Measurements from ENCODE around the gene ADCY5. TPM values are rescaled to one million over a fixed set of nuclear protein-coding genes. Genes with fewer than 3 reads are reported as not detected.

ADCY5 gene
- total RNA-seq, 2 experiments from 2014 or later, result not detected

DNA sequence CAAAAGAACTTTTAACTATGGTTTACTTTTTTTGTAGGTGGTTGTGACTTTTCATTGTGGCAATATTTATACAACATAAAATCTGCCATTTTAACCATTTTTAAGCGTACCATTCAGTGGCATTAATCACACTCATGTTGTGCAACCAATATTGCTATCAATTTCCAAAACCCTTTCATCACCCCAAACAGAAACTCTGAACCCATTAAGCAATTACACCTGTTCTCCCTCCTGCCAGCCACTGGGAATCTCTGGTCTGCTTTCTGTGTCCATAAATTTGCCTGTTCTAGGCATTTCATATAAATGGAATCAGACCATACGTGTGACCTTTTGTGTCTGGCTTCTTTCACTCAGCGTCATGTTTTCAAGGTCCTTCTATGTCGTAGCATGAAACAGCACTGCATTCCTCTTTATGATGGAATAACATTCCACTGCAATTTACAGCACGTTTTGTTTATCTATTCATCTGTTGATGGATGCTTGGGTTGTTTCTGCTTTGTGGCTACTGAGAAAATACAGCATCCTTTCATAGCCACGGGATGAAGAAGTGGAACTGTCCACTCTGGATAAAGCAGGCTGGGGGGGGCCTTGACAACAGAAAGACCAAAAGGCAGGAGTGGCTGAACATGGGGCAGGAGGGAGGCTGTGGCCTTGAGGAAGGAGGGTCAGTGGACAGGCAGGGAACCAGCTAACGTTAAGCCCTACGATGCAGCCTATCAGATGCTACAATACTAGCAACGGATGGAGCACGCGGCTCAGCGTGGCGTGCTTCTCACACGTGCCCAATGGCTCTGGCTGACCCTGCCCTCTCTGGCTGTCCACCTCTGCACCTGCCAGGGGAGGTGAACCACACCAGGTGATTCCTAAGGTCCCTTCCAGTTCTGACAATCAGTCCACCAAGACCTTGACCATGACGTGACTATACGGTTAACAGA is 136.3 kb downstream of the ADCY5 start:
- Mint-ChIP-seq H3K4me3 (no peak overlapping the region), H3K9me3 (ENCODE audit: low read depth) (no peaks in the 10 kb centered on the region), H3K36me3 (no peaks in the 10 kb centered on the region), H3K4me1 (no peaks in the 10 kb centered on the region), H3K27me3 (peaks cover 25% of the 10 kb centered on the region), H3K27ac (no peak overlapping the region)
- CTCF ChIA-PET, result no interaction called here
- DNase-seq, result no peak
- no peak for ATAC-seq

DNA sequence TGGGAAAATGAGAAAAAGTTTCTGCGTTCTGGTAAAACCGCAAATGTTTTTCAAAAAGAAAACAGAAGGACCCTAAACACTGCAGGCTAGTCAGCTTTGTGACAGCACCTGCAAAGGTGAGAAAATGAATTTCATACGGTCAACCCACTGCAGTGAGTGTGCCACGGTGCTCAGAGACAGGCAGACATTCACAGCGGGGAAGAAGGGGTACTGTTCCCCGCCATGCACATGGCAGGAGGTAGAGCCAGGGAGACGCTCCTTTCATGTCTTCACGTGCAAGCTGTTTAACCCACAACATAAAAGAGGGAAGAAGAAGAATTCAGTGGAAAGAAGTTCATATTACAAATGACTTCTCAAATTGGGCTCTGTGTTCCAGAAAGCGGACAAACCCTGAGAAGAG is 137.7 kb downstream of the ADCY5 start:
- H3K27ac Mint-ChIP-seq, result no peak overlapping the region
- DNase-seq, result no peak
- H3K36me3 Mint-ChIP-seq, result no peaks in the 10 kb centered on the region
- CTCF ChIA-PET, result no interaction called here
- H3K9me3 Mint-ChIP-seq (ENCODE audit: low read depth), result no peaks in the 10 kb centered on the region
- no peaks in the 10 kb centered on the region for H3K4me1 Mint-ChIP-seq
- ATAC-seq, result no peak
- H3K4me3 Mint-ChIP-seq, result no peak overlapping the region
- peaks cover 24% of the 10 kb centered on the region for H3K27me3 Mint-ChIP-seq

DNA sequence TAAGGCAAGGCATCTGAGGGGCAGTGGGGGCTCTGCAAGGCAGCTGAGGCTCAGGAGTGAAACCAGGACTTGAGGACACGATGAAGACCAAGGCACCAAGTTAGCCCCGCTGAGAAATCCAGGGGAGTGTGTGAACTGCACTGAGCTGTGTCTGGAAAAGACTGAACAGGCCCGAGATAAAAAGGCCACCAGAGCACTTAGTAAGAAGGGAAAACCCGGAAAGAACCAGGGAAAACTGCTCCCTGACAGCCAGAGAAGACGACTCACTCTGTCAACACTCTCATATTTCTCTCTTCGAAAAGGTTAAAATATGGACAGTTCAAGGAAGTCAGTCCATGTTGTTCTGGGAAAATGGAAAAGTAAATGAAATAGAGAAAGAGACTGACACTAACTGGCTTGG is 138.1 kb downstream of the ADCY5 start:
- ATAC-seq (no peak), DNase-seq (no peak)
- Mint-ChIP-seq H3K36me3 (no peaks in the 10 kb centered on the region), H3K27ac (no peak overlapping the region), H3K4me3 (no peak overlapping the region), H3K4me1 (no peaks in the 10 kb centered on the region), H3K9me3 (ENCODE audit: low read depth) (no peaks in the 10 kb centered on the region), H3K27me3 (peaks cover 20% of the 10 kb centered on the region)
- CTCF ChIA-PET, result no interaction called here

DNA sequence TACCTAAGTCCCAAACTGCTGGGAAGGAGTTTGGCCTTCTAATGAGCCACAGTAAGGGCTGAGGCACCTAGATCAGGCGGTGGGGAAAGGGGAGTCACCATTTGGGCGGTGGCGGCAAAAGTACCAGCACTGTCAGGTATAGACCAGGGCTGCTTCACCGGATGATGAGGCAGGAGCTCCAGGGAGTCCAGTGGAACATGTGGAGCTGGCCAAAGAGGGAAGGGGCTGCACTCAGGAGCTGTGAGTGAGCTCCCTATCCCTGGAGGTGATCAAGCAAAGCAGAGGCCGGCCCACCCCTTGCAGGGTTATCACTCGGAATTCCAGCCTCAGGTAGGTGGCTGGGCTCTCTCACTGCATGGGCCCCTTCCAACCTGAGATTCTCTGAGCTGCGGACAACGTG is 138.7 kb downstream of the ADCY5 start:
- CTCF ChIA-PET, result no interaction called here
- no peak overlapping the region for H3K4me3 Mint-ChIP-seq
- no peaks in the 10 kb centered on the region for H3K4me1 Mint-ChIP-seq
- no peaks in the 10 kb centered on the region for H3K9me3 Mint-ChIP-seq (ENCODE audit: low read depth)
- H3K27me3 Mint-ChIP-seq, result peaks cover 20% of the 10 kb centered on the region
- no peak overlapping the region for H3K27ac Mint-ChIP-seq
- ATAC-seq (no peak), DNase-seq (no peak)
- no peaks in the 10 kb centered on the region for H3K36me3 Mint-ChIP-seq

DNA sequence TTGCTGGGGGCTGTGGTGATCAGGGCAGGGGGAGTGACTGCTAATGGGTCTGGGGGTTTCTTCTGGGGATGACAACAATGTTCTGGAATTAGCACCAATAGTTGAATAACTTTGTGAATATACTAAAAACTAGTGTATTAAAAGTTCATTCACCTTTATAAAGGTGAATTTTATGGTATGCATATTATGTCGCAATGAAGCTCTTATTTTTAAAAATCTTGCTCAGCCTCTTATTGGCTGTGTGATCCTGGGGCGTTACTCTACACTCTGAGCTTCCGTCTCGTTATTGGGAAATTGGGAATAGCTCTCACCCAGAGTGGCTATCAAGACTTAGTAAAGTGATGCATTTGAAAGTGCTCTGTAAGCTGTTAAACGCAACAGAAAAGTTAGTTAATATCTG is 141.8 kb downstream of the ADCY5 start:
- no peaks in the 10 kb centered on the region for H3K36me3 Mint-ChIP-seq
- DNase-seq (no peak), ATAC-seq (no peak)
- no peak overlapping the region for H3K27ac Mint-ChIP-seq
- no peaks in the 10 kb centered on the region for H3K4me1 Mint-ChIP-seq
- no peak overlapping the region for H3K4me3 Mint-ChIP-seq
- H3K9me3 Mint-ChIP-seq (ENCODE audit: low read depth), result no peaks in the 10 kb centered on the region
- CTCF ChIA-PET, result interaction anchor here (0.7 to 1.2 kb wide), 2 partner anchors 11 to 13 kb away, joined by 3 read pairs; no protein-coding TSS in a partner anchor
- peaks cover 11% of the 10 kb centered on the region for H3K27me3 Mint-ChIP-seq

DNA sequence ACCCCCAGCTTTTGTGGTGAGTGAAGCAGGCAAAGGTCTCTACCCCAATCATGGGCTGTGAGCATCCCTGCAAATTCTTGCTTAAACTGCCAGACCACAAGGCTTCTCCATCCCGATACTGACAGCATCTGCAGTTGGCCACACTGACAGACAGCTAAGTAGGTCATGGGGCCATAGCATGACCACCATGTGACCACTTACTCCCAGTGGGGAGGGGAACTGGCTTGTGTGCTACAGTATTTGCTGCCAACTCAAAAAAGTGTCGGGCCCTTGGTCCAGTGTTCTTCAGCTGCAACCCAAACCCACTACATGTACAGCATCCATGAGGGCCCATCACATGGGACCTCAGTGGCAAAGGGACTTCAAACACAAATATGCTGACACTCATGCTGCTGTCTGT is 143.7 kb downstream of the ADCY5 start:
- Mint-ChIP-seq H3K4me1 (no peaks in the 10 kb centered on the region), H3K27ac (no peak overlapping the region), H3K9me3 (ENCODE audit: low read depth) (no peaks in the 10 kb centered on the region), H3K36me3 (no peaks in the 10 kb centered on the region), H3K4me3 (no peak overlapping the region), H3K27me3 (peaks cover 11% of the 10 kb centered on the region)
- CTCF ChIA-PET, result no interaction called here
- ATAC-seq (no peak), DNase-seq (no peak)

DNA sequence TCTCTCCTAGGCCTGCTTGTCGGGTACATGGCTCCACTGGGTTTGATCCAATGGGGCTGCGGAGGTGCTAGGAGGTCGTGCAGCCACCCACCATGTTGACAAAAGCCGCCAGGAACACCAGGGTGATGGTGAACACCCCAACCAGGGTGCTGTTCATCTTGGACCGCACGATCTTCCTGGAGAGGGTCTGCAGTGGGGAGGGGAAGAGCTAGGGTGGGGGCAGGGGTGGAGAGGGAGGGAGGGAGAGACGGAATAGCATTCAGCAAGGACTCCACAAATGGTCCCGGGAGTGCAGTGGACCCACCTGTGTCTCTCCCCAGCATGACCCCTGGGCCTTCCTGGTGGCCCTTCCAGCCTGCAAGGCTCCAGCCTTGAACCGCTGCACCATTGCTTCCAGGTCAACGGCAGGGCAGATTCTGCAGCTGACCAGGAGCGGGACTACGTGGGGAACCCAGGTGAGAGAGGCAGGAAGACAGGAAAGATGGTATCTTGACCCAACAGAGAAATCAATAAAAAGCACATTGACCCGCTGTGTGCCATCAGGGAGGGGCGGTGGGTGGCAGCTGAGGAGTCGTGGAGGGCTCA is 144.8 kb downstream of the ADCY5 start:
- Mint-ChIP-seq H3K36me3 (no peaks in the 10 kb centered on the region), H3K4me3 (no peak overlapping the region), H3K9me3 (ENCODE audit: low read depth) (no peaks in the 10 kb centered on the region), H3K27me3 (peaks cover 11% of the 10 kb centered on the region), H3K27ac (no peak overlapping the region), H3K4me1 (no peaks in the 10 kb centered on the region)
- CTCF ChIA-PET, result interaction anchor here (1.5 kb wide), 1 partner anchor 18 kb away, joined by 3 read pairs; no protein-coding TSS in a partner anchor
- DNase-seq (no peak), ATAC-seq (no peak)

DNA sequence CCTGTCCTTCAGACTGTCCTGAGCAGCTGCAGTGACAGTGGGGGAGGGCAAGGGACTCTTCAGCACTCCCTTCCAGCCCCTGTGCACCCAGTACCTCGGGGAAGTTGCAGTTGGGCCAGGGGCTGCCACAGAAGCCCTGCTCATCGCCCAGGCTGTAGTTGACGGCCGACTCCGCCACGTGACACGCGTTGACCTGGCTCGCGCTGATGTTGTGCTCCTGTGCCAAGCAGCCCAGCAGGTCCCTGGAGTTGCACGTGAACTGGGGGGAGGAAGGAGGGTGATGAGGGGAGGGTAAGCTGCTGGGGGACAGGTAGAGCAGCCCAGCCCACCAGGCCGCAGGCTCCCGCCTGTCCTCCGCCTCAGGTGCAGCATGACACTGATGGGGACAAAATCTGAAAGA is 145.9 kb downstream of the ADCY5 start:
- H3K4me1 Mint-ChIP-seq, result no peaks in the 10 kb centered on the region
- no peaks in the 10 kb centered on the region for H3K36me3 Mint-ChIP-seq
- H3K27ac Mint-ChIP-seq, result no peak overlapping the region
- no peak overlapping the region for H3K4me3 Mint-ChIP-seq
- no peaks in the 10 kb centered on the region for H3K9me3 Mint-ChIP-seq (ENCODE audit: low read depth)
- H3K27me3 Mint-ChIP-seq, result peaks cover 9% of the 10 kb centered on the region
- CTCF ChIA-PET, result interaction anchor here (0.9 kb wide), 1 partner anchor 17 kb away, joined by 4 read pairs; no protein-coding TSS in a partner anchor
- no peak for ATAC-seq
- no peak for DNase-seq

DNA sequence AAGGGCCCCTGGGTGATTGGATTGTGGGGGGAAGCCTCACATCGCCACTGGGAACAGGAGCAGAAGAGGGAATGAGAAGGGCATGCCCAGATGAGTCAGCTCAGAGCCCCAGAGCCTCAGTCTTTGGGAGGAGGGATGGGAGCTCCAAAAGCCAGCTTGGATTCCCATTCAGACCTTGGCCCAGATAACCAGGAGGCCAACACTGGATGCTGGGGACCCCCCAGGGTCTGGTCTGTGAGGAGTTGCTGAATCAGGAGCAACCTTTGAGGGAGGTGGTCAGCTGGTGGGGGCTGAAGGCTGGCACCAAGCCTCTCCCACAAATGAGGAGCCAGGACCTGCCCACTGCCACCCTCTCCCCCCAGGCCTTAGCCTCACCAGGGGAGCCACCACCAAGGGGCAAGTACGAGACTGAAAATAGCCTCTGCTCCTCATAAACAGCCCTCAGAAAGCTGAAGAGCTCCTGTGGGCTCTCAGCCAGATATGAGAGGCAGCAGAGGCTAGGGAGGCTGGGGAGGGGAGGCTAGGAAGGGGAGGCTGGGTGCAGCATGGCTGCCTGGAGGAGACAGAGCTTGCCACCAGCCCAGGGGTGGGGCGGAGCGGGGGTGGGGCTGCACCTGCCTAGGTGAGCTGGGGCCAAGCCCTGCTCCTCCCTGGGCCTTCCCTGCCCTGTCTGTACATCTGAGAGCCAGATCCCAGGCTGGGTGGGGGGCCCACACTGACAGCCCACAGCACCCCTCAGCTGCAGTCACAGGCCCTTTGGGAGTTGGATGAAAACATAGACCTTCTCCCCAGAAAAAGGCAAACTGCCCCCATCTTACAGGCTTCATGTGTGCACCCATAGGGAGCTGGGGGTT is 147.3 kb downstream of the ADCY5 start:
- Mint-ChIP-seq H3K9me3 (ENCODE audit: low read depth) (no peaks in the 10 kb centered on the region), H3K4me1 (no peaks in the 10 kb centered on the region), H3K36me3 (no peaks in the 10 kb centered on the region), H3K27me3 (peaks cover 5% of the 10 kb centered on the region), H3K4me3 (no peak overlapping the region), H3K27ac (no peak overlapping the region)
- DNase-seq (no peak), ATAC-seq (no peak)
- CTCF ChIA-PET, result interaction anchor here (0.9 kb wide), 1 partner anchor 15 kb away, joined by 4 read pairs; no protein-coding TSS in a partner anchor

DNA sequence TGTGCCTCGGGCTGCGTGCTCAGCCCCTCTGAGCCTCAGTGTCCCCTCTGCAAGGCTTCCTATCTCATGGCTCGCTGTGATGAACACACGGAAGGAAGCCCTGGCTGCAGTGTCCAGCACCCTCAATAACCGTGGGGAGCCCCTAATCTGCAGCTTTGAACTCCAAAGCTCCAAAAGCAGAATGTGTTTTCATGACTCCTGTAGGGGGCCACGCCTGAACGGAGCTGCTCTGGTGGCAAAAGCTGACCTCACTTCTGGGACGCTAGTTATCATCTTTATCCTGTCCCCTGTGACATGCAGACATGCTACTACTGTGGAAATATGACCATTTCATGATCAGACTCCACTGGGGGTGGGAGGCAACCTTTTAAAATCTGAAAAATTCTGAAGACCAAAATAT is 148.3 kb downstream of the ADCY5 start:
- Mint-ChIP-seq H3K27ac (no peak overlapping the region), H3K36me3 (no peaks in the 10 kb centered on the region), H3K4me1 (no peaks in the 10 kb centered on the region), H3K4me3 (no peak overlapping the region), H3K27me3 (peaks cover 4% of the 10 kb centered on the region), H3K9me3 (ENCODE audit: low read depth) (no peaks in the 10 kb centered on the region)
- DNase-seq, result no peak
- CTCF ChIA-PET, result no interaction called here
- ATAC-seq, result no peak

DNA sequence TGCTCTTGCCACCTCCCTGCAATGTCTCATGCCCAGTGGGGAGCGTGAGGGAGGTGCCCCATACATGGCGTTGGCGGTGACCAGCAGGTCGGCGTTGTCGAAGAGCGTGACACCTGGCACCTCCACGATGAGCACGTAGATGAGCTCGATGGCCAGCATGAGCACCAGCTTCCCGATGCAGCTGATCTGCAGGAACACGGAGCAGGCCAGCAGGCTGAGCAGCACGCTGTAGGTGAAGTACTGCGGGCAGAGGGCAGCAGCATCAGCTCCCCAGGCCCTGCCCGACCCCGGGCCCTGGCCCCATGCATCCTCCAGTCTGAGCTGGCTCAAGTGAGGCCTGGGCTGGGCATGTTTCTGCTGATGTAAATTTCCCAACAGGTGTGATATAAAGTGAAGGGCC is 148.8 kb downstream of the ADCY5 start:
- Mint-ChIP-seq H3K4me3 (no peak overlapping the region), H3K27me3 (no peaks in the 10 kb centered on the region), H3K4me1 (no peaks in the 10 kb centered on the region), H3K36me3 (no peaks in the 10 kb centered on the region), H3K27ac (no peak overlapping the region), H3K9me3 (ENCODE audit: low read depth) (no peaks in the 10 kb centered on the region)
- ATAC-seq (no peak), DNase-seq (no peak)
- CTCF ChIA-PET, result no interaction called here

DNA sequence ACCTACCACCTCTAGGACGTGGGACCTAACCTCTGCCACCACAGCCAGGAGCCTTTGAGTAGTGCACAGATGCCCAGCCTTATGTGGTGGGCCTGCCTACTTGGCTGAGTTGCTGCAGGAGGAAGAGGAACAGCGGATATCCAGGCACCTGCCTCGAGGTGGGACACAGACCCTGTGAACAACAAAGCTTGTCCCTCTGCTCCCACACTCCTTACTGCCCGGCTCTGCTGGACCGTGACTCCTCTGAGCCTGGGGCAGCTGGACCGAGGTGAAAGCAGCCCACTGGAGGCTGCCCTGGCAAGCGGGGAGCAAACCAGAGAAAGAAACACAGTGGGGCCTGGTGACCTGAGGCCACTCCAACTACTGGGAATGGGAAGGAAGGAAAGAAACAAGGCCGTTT is 149.3 kb downstream of the ADCY5 start:
- ATAC-seq (no peak), DNase-seq (no peak)
- Mint-ChIP-seq H3K4me3 (no peak overlapping the region), H3K27me3 (no peaks in the 10 kb centered on the region), H3K9me3 (ENCODE audit: low read depth) (no peaks in the 10 kb centered on the region), H3K27ac (no peak overlapping the region), H3K36me3 (no peaks in the 10 kb centered on the region), H3K4me1 (no peaks in the 10 kb centered on the region)
- CTCF ChIA-PET, result no interaction called here

DNA sequence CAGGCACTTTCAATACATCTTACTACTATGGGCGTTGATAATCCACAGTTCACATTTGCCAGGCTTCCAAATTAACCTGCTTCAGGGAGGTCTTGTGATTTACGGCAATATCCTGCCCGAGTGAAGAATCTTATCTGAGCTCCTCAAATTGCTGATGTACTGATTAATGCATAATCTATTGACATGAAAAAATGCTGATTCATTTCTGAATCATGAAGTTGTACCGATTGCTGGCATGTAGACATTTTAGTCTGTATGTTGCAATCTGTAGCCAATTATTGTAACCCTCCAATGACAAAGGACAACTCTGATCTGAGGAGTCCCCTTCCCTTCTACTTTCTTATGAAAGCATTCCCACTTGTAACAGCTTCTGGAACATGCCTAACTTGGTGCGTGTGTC is 150.0 kb downstream of the ADCY5 start:
- no peaks in the 10 kb centered on the region for H3K27me3 Mint-ChIP-seq
- no peaks in the 10 kb centered on the region for H3K36me3 Mint-ChIP-seq
- H3K9me3 Mint-ChIP-seq (ENCODE audit: low read depth), result no peaks in the 10 kb centered on the region
- no peak overlapping the region for H3K27ac Mint-ChIP-seq
- no peaks in the 10 kb centered on the region for H3K4me1 Mint-ChIP-seq
- CTCF ChIA-PET, result no interaction called here
- no peak overlapping the region for H3K4me3 Mint-ChIP-seq
- DNase-seq (no peak), ATAC-seq (no peak)

All from activated CD8-positive, alpha-beta memory T cell treated with anti-CD3 and anti-CD28 coated beads, Interleukin-2, amount 10 ng/mL, durations not matched to agents 7 days and 5 days (primary cell).